ENCODE measurements around the gene INTS2.

DNA sequence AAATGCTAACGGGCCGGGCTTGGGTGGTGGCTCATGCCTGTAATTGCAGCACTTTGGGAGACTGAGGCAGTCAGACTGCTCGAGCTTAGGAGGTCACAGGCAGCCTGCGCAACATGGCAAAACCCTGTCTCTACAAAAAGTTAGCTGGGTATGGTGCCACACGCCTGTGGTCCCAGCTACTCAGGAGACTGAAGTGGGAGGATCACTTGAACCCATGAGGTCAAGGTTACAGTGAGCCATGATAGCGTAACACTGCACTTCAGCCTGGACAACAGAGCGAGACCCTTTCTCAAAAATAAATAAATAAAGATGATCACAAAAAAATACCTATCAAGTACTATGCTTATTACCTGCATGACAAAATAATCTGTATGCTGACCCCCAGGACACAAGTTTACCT is 46.3 kb upstream of the INTS2 start:
- TF ChIP-seq, protein P1, sequence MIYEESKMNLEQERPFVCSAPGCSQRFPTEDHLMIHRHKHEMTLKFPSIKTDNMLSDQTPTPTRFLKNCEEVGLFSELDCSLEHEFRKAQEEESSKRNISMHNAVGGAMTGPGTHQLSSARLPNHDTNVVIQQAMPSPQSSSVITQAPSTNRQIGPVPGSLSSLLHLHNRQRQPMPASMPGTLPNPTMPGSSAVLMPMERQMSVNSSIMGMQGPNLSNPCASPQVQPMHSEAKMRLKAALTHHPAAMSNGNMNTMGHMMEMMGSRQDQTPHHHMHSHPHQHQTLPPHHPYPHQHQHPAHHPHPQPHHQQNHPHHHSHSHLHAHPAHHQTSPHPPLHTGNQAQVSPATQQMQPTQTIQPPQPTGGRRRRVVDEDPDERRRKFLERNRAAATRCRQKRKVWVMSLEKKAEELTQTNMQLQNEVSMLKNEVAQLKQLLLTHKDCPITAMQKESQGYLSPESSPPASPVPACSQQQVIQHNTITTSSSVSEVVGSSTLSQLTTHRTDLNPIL (CRISPR knock-in tag; IDR thresholded peaks at IDR 0.05; ENCODE audit: low read depth): no peak
- TF ChIP-seq, protein P2, sequence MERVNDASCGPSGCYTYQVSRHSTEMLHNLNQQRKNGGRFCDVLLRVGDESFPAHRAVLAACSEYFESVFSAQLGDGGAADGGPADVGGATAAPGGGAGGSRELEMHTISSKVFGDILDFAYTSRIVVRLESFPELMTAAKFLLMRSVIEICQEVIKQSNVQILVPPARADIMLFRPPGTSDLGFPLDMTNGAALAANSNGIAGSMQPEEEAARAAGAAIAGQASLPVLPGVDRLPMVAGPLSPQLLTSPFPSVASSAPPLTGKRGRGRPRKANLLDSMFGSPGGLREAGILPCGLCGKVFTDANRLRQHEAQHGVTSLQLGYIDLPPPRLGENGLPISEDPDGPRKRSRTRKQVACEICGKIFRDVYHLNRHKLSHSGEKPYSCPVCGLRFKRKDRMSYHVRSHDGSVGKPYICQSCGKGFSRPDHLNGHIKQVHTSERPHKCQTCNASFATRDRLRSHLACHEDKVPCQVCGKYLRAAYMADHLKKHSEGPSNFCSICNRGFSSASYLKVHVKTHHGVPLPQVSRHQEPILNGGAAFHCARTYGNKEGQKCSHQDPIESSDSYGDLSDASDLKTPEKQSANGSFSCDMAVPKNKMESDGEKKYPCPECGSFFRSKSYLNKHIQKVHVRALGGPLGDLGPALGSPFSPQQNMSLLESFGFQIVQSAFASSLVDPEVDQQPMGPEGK (CRISPR knock-in tag; IDR thresholded peaks at IDR 0.05; ENCODE audit: borderline replicate concordance): no peak
- no peak for TF ChIP-seq ZFP3 (CRISPR knock-in tag; IDR thresholded peaks at IDR 0.05)
- no peak for TF ChIP-seq RARB (CRISPR knock-in tag; IDR thresholded peaks at IDR 0.05)
- no peak for TF ChIP-seq ARNTL (CRISPR knock-in tag; IDR thresholded peaks at IDR 0.05; ENCODE audit: borderline replicate concordance, low read depth)
- TF ChIP-seq, protein P3, sequence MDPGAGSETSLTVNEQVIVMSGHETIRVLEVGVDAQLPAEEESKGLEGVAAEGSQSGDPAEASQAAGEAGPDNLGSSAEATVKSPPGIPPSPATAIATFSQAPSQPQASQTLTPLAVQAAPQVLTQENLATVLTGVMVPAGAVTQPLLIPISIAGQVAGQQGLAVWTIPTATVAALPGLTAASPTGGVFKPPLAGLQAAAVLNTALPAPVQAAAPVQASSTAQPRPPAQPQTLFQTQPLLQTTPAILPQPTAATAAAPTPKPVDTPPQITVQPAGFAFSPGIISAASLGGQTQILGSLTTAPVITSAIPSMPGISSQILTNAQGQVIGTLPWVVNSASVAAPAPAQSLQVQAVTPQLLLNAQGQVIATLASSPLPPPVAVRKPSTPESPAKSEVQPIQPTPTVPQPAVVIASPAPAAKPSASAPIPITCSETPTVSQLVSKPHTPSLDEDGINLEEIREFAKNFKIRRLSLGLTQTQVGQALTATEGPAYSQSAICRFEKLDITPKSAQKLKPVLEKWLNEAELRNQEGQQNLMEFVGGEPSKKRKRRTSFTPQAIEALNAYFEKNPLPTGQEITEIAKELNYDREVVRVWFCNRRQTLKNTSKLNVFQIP (CRISPR knock-in tag; IDR thresholded peaks at IDR 0.05; ENCODE audit: borderline replicate concordance, low read depth): no peak
- TF ChIP-seq ESRRG (CRISPR knock-in tag; IDR thresholded peaks at IDR 0.05): no peak
